ENCODE measurements around the gene BASP1. TPM values are rescaled to one million over a fixed set of nuclear protein-coding genes. Genes with fewer than 3 reads are reported as not detected.
"Not testable (repeated sequence)": the region's sequence is repeated elsewhere in the genome, so short reads cannot be mapped to it uniquely, and the experiment has no call there.

The BASP1 gene
- total RNA-seq, 1 donor from 2014 or later = 359 TPM

DNA sequence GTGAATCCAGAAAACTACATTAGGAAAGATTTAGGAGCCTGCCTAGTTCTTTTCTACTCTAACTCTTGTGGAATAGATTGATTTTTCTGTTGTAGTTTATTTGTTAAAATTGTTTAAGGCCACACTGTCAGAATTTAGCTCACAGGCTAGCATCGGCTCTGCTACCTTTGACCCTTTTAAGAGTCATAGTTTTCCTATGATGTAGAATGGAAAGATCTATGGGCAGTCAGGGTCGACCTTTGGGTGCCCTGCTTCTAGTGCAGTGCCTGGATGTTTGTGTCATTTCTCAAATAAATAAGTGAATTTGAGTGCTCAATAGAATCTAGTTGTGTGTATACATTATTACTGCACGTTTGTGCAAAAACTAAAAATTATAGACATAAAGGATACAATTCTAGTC, 38.7 kb downstream of the BASP1 start:
- DNase-seq = no peak

DNA sequence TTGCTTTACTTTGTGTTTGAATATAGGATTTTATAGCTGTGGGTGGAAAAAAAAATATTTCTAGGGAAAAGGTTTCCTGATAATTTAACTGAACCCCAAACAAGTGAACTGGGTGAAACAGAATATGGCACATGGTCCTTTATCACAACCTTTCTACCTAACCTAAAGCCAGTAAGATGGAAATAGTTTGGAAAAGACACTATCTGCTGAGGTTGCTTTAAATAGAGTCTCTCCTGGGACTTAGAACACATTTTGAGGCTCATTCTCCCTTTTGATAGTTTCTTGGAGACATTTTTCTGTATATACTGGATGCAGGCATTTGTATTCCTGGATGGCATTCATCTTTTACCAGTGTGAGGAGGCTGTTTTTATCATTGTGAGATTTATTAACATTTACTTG, 39.4 kb downstream of the BASP1 start:
- DNase-seq = no peak

GRCh38 chr5:17257705-17258273, 40.4 kb downstream of the BASP1 start:
- DNase-seq = no peak

DNA sequence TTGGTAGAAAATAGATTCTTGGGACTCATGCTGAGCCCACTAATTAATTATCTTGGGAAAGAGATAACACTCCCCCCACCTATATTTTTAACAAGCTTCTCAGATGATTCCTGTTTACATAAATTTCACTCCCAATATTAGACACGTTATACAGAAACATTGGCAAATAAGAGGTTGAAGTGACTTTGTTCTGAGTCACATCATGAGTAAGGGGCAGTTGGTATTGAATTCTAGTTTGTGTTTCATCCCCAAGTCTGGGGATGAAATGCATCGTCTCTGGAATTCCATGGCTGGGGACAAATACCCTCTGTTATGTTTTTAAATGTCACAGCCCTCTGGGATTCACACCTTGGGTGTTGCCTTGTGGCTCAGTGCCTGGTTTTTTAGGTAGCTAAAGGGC, 41.0 kb downstream of the BASP1 start:
- no peak for DNase-seq

GRCh38 chr5:17259012-17259411, 41.6 kb downstream of the BASP1 start:
- DNase-seq = not testable (repeated sequence)

DNA sequence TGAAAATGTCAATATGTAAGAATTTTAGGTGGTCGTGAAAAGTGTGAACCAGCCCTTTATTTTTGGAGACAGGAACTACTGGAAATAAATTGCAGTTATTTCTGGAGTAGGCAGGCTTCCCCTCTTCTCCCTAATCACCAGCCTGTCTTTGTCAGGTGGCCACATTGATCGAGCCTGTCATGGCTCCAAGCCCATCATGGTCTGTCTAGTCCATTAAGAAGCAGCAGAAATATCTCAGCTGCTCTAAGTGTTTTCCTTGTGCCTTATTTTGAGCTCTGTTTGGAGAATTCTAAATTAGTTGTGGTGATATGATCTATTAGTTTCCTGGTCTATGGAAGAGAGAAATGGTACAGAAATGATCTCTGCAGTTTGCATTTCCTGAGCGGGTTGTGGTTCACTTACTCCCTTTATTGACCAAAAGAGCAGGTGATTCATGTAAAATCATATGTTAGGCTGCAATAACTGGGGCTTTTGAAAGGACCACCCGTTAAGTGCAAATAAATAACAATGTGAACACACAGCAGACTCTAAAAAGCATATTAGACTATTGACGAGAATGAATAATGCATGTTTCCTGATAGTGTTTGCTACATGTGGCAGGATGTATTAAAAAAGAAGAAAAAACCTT, 42.3 kb downstream of the BASP1 start:
- no peak for DNase-seq

DNA sequence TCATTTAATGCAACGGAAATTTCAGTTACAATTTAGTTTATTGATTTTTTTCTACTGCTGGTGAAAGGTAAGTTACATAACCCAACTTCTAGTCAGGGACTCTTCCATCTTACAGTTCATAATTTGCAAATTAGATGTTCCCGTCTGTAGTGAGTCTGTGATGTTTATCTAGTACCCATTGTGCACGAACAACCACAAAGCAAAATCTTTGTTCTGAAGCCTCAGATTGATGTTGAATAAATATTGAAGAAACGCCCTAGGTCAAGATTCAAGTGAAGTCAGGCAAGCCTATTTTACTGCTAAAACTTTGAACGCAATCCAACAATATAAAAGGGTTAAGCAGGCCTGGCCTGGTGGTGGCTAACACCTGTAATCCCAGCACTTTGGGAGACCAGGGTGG, 43.1 kb downstream of the BASP1 start:
- no peak for DNase-seq

GRCh38 chr5:17261075-17261474, 43.6 kb downstream of the BASP1 start:
- DNase-seq = no peak

- no peak for DNase-seq
These were observed 47.6 kb downstream of the BASP1 start for GRCh38 chr5:17265041-17265440.

GRCh38 chr5:17267106-17267505, 49.7 kb downstream of the BASP1 start:
- no peak for DNase-seq

- no peak for DNase-seq
These were observed 51.8 kb downstream of the BASP1 start for GRCh38 chr5:17269201-17269600.

GRCh38 chr5:17272111-17272510, 54.7 kb downstream of the BASP1 start:
- DNase-seq = no peak

DNA sequence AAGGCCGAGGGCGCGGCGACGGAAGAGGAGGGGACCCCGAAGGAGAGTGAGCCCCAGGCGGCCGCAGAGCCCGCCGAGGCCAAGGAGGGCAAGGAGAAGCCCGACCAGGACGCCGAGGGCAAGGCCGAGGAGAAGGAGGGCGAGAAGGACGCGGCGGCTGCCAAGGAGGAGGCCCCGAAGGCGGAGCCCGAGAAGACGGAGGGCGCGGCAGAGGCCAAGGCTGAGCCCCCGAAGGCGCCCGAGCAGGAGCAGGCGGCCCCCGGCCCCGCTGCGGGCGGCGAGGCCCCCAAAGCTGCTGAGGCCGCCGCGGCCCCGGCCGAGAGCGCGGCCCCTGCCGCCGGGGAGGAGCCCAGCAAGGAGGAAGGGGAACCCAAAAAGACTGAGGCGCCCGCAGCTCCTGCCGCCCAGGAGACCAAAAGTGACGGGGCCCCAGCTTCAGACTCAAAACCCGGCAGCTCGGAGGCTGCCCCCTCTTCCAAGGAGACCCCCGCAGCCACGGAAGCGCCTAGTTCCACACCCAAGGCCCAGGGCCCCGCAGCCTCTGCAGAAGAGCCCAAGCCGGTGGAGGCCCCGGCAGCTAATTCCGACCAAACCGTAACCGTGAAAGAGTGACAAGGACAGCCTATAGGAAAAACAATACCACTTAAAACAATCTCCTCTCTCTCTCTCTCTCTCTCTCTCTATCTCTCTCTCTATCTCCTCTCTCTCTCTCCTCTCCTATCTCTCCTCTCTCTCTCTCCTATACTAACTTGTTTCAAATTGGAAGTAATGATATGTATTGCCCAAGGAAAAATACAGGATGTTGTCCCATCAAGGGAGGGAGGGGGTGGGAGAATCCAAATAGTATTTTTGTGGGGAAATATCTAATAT, 58.1 kb downstream of the BASP1 start:
- DNase-seq = no peak

DNA sequence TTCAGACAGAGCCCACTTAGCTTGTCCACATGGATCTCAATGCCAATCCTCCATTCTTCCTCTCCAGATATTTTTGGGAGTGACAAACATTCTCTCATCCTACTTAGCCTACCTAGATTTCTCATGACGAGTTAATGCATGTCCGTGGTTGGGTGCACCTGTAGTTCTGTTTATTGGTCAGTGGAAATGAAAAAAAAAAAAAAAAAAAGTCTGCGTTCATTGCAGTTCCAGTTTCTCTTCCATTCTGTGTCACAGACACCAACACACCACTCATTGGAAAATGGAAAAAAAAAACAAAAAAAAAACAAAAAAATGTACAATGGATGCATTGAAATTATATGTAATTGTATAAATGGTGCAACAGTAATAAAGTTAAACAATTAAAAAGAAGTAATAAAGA, 59.0 kb downstream of the BASP1 start:
- no peak for DNase-seq

DNA sequence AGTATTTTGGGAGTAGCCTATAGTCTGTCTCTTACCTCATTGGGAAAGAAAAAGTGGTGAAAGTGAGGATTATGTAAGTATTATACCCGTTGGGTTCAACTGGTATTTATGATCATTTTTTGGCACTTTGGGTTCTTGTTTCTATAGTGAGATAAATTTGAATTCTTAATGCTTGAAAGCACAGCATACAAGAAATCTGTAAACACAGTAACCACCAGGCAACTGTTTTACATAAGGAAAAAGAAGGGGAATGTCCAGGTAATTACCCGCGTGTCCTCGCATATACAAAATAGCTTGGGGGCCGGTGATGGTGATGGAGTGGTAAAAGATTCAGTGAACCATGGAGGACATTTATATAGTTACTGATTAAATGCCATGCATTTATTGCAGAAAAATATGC, 60.5 kb downstream of the BASP1 start:
- DNase-seq = no peak

GRCh38 chr5:17278931-17279330, 61.5 kb downstream of the BASP1 start:
- no peak for DNase-seq

- no peak for DNase-seq
These were observed 62.1 kb downstream of the BASP1 start for GRCh38 chr5:17279487-17279886.

DNA sequence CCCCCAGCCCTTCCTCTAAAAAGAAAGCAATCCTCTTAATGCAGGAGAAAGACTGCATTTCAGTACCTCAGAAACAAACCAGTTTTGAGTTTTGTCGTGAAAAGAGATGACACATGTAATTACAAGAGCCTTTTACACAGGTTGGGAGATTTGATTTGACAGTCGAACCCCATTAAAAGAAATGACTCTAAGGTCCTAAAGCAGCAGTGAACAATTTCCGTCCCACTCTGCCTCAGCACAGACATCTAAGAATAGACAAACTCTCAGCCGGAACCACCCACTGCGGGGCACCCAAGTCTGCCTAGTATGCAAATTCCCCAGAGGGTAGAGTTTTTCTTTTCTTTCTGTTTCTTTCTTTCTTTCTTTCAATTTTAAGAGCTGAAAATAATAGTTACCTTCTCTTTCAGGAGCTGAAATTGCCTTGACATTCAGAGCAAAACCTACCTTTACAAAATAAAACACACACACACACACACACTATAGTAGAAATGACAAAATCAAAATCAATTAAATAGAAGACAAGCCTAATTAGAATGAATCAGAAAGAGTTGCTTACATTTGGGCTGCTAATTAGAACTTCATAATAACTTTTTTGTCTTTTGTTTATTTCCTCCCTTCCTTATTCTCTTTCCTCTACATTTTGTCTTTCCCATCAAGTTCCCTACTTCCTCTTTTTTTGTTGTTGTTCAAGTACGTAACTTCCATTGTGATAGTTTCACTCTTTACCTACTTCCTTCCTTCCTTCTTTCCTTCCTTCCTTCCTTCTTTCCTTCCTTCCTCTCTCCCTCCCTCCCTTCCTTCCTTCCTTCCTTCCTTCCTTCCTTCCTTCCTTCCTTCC, 65.1 kb downstream of the BASP1 start:
- peak; percentile 6 for DNase-seq

- DNase-seq = no peak
These were observed 65.6 kb downstream of the BASP1 start for GRCh38 chr5:17283121-17283415.

DNA sequence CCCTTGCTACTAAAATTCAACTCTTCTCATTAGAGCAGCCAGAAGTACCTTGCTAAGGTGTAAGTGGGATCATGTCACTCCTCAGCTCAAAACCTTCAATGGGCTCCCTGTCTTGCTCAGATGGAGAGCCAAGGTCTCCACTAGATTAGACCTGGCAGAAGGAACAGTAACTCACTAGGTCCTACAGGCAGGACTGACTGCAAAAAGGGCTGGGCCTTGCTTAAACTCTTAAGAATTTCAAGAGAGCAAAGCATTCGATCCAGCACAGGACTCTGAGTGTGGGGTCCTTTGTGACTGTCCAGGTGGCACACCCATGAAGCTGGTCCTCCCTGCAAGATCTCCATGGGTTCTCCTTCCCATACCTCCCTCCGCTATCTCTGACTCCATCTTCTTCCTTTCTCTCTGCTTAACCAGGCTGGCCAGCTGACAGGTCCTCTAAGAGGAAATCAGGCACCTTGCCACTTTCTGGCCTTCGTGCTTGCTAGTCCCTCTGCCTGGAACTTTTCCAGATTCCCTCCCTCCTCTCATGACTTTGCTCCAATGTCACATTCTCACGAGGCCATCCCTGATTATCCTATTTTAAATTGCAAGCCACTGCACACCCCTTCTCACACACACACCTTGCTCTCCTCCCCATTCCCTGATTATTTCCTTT, 70.2 kb downstream of the BASP1 start:
- no peak for DNase-seq

DNA sequence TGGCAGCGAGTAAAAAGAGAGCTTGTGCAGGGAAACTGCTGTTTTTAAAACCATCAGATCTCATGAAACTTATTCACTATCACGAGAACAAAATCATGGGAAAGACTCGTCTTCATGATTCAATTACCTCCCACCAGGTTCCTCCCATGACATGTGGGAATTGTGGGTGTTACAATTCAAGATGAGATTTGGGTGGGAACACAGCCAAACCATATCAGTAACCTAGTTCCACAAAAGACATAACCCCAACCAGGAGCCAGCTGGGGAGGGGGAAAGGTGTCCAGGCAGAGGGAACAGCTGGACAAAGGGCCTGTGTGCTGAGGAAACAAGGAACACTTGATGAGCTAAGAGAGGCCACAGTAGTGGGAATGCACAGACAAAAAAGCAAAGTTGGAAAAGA, 71.1 kb downstream of the BASP1 start:
- no peak for DNase-seq
